GM18858 (cell line): Measurements from ENCODE around the gene MXD4.
"Not testable (repeated sequence)": the region's sequence is repeated elsewhere in the genome, so short reads cannot be mapped to it uniquely, and the experiment has no call there.

Source experiments
- ATAC-seq: cut with Tn5 transposase; IDR thresholded peaks from one replicate; pipeline ENCODE4 v1.9.1; 2021; ENCODE audit not compliant: unreplicated experiment

MXD4 gene

GRCh38 chr4:2276581-2277325 is 14.8 kb upstream of the MXD4 start:
- no peak for ATAC-seq

- no peak for ATAC-seq
These were observed 13.8 kb upstream of the MXD4 start for GRCh38 chr4:2275546-2276251.

- not testable (repeated sequence) for ATAC-seq
These were observed 13.1 kb upstream of the MXD4 start for GRCh38 chr4:2275044-2275397.

- ATAC-seq: no peak
These were observed 12.6 kb upstream of the MXD4 start for GRCh38 chr4:2274320-2275043.

- no peak for ATAC-seq
These were observed 11.9 kb upstream of the MXD4 start for GRCh38 chr4:2273657-2274319.

- ATAC-seq: no peak
These were observed 11.3 kb upstream of the MXD4 start for GRCh38 chr4:2273221-2273620.

- no peak for ATAC-seq
These were observed 10.9 kb upstream of the MXD4 start for GRCh38 chr4:2272828-2273120.

GRCh38 chr4:2272026-2272827 is 10.3 kb upstream of the MXD4 start:
- no peak for ATAC-seq

- ATAC-seq: no peak
These were observed 9.5 kb upstream of the MXD4 start for GRCh38 chr4:2271279-2272025.

GRCh38 chr4:2270341-2271165 is 8.6 kb upstream of the MXD4 start:
- ATAC-seq: no peak

GRCh38 chr4:2269618-2270163 is 7.8 kb upstream of the MXD4 start:
- no peak for ATAC-seq

- no peak for ATAC-seq
These were observed 7.3 kb upstream of the MXD4 start for GRCh38 chr4:2269206-2269531.

GRCh38 chr4:2268357-2269205 is 6.7 kb upstream of the MXD4 start:
- no peak for ATAC-seq

GRCh38 chr4:2267841-2268240 is 5.9 kb upstream of the MXD4 start:
- ATAC-seq: no peak

GRCh38 chr4:2267320-2267811 is 5.5 kb upstream of the MXD4 start:
- ATAC-seq: no peak

GRCh38 chr4:2266821-2267220 is 4.9 kb upstream of the MXD4 start:
- no peak for ATAC-seq

GRCh38 chr4:2266181-2266580 is 4.3 kb upstream of the MXD4 start:
- no peak for ATAC-seq
